Heart left ventricle (tissue), 13 donors: ENCODE results near the gene EIF3A.
A peak's percentile ranks its signal among the peaks of the same experiment; 100 is the strongest.

ENCODE experiments used
- CTCF ChIP-seq, 12 donors: fragments of 200-600 bp; sonication (generic) in 4 of 12; IDR thresholded peaks; one replicate each; pipeline versions ENCODE4 v1.5.0 to v1.8.0; 2018 to 2022; ENCODE audit warnings: antibody characterized with exemption in 12 of 12, mild to moderate bottlenecking in 5 of 12
- POLR2A ChIP-seq, 2 donors: fragments of 450-650 bp; IDR thresholded peaks; one replicate each; pipeline ENCODE4 v1.6.1; 2017; ENCODE audit warnings: antibody characterized with exemption in 2 of 2, mild to moderate bottlenecking in 2 of 2, moderate library complexity in 2 of 2
- donor health status: ischemic (EF 13 %, LVEDD 7.1; RV severe dilation, severe dysfunction).
- donor health status: DM: no; HTN: yes; CAD: no.
- donor health status: DM: no; HTN: no; CAD: no.
- donor health status: ischemic (EF 25% LVEDD 6.9; RV normal size, moderate dysfunction).
- donor health status: ischemic (EF 25% LVEDD 5.7; RV mildly dilated, moderate dysfunction).
- donor health status: ischemic (EF 35%, LVEDD 5.7; RV mildly dilated, moderate dysfunction).
- donor health status: nonischemic (EF 11% LVEDD 7.7; RV severe dilation, severe dysfunction).
- donor health status: DM: yes; HTN: yes; CAD: no.
- donor health status: PGD.
- donor health status: ischemic (EF 29% LVEDD 5.4; RV normal size, mild dysfunction).
- donor health status: nonischemic (EF 23%, LVEDD 6.1; RV moderate dilation, normal function).

DNA sequence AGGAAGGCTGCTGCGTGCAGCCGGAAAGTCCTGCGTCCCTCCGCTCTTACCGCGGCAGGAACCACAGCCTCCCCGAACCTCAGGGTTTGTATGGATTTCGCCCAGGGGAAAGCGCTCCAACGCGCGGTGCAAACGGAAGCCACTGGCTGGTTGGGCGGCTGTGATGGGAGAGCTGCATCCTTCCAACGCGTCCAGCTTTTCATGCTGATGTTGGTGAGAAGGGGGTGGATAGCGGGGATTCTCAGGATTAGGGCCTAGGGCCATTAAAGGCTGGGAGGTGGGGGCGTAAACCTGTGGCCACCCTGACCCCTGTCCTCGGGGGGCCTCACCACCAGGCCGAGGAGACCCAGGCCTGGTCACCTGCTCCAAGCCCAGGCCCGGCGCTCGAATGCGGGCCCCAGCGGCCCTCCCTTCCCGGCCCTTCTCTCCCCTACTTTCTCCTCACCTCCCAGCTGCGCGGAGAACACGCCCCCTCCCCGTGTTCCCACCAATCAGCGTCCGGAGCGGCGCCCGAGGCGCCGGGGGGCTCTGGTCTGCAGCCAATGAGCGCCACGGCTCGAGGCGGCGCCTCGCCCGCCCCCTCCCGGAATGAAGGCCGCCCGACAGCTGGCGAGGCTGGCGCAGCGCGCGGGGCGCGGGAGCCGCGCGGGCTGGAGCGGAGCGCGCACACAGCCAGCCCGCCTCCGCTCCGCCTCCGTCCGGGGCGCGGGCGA, 51.6 kb downstream of the EIF3A start:
- TF ChIP-seq CTCF (IDR thresholded peaks at IDR 0.05): peak in 10 of 12 donors; percentile 13 to 54 (median 28)
- TF ChIP-seq POLR2A (IDR thresholded peaks at IDR 0.05): peak in 1 of 2 donors; percentile 32
